GM18517 (cell line): Measurements from ENCODE around the gene PBRM1.

Source experiments
- ATAC-seq: cut with Tn5 transposase; IDR thresholded peaks from one replicate; pipeline ENCODE4 v1.9.1; 2021; ENCODE audit warnings: mild to moderate bottlenecking, moderate library complexity; ENCODE audit not compliant: unreplicated experiment

The PBRM1 gene

DNA sequence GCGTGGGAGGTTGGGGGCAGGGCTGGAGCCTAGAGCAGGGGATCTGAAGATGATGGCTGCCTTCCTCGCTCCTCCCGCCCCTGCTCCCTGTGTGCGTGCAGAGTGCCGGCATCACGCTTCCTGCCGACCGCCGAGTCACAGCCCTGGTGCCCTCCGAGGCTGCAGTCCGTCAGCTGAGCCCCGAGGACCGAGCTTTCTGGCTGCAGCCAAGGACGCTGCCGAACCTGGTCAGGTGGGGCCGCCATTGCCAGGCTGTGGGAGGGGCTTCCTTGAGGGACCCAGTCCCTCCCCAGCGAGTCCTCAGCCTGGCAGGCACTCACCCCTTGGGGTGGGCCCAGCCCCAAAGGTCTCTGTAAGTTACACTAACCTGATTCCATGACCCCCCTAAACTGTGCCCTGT lies 173.0 kb downstream of the PBRM1 start:
- no peak for ATAC-seq

DNA sequence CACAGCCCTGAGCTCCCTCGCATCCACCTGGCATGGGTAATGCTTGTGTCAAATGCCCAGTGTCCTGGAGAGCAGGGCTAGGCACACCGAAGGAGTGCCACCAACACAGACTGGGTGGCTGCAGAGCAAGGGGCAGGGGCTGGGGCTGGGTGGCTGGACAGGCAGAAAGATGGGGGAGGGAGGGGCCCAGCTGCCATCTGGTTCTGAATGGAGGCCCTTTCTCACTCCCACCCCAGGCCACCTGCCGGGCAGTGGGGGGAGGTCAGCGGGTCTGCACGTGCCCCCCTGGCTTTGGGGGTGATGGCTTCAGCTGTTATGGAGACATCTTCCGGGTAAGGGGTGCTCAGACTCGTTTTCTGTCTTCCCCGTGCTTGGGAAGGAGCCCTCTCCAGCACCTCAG lies 173.6 kb downstream of the PBRM1 start:
- ATAC-seq = no peak

DNA sequence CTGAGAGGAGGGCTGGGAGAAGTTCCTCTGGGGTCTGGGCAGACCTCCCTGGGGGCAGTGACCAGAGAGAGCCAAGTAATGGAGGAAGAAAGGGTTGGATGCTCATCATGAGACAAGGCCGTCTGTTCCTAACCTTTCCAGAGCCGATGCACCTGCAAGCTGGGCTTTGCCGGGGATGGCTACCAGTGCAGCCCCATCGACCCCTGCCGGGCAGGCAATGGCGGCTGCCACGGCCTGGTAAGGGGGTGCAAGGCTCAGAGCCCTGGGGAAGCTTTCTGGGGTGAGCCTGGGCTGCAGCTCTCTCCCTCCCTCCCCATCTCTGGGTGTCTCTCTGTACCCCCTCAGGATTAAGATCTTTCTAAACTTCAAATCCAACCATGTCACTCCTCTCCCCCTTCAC lies 174.2 kb downstream of the PBRM1 start:
- ATAC-seq = no peak

DNA sequence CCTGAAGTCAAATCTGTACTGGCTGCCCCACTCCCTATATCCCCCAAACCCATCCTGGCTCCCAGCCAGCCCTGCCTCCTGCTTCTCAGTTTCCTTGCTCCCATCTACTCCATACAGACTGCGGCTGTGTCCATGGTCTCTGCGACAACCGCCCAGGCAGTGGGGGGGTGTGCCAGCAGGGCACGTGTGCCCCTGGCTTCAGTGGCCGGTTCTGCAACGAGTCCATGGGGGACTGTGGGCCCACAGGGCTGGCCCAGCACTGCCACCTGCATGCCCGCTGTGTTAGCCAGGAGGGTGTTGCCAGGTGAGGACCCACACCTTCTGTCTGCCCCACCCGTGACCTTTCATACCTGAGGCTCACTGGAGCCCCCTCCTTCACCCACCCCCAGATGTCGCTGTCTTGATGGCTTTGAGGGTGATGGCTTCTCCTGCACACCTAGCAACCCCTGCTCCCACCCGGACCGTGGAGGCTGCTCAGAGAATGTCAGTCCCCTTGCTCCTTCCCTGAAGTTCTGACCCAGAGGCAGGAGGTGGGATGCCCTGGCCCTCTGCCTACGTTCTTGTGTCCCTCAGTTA lies 175.9 kb downstream of the PBRM1 start:
- no peak for ATAC-seq

DNA sequence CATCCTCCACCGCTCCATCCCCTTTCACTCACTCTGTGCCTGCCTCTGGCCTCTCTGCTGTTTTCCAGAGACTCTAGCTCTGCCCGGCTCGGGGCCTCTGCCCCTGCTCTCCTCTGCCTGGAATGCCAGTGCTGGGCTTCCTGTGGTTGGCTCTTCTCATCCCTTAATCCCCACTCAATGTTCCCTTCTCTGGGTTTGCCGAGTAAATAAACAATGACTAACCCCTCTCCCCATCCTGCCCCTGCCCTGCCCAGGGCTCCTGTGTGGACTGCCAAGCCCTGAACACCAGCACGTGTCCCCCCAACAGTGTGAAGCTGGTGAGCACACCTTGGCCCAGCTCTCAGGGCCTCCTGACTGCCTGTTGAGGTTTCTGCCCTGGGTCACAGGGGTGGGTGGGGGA lies 178.4 kb downstream of the PBRM1 start:
- no peak for ATAC-seq

DNA sequence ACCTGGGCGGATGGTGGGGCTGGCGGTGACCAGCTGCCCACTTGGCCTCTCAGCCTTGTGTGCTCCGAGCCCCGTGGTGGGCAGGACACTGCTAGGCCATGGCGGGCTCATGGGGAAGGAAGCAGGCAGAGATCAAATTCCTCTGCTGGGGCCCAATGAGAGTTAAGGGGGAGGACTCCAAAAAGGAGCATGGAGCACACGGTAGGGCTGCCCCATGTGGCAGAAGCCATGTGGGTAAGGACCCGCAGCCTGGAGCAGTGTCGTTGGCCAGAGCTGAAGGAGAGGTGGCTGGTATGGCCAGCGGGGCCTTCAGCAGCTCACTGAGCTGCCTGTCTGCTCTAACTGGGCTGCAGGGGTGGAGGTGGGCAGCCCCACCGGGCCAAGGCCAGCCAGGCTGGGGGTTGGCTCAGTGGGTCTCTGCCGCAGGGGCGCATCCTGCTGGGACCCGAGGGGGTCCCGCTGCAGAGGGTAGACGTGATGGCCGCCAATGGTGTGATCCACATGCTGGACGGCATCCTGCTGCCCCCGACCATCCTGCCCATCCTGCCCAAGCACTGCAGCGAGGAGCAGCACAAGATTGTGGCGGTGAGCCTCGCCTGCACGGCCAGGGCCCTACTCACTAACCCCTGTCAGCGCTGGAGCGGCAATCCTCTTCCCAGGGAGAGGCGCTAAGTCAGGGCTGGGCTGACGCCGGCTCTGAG lies 179.3 kb downstream of the PBRM1 start:
- ATAC-seq = no peak

DNA sequence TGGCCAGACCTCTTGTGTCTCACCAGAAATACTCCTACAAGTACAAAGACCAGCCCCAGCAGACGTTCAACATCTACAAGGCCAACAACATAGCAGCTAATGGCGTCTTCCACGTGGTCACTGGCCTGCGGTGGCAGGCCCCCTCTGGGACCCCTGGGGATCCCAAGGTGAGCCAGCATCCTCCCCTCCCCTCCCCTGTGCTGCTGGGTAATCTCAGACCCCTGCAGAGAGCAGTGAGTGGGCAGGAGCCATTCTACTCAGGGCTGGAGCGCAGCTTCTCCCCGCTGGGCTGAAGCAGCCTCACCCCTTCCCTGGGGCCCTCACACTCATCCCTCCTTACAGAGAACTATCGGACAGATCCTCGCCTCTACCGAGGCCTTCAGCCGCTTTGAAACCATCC lies 180.7 kb downstream of the PBRM1 start:
- no peak for ATAC-seq

DNA sequence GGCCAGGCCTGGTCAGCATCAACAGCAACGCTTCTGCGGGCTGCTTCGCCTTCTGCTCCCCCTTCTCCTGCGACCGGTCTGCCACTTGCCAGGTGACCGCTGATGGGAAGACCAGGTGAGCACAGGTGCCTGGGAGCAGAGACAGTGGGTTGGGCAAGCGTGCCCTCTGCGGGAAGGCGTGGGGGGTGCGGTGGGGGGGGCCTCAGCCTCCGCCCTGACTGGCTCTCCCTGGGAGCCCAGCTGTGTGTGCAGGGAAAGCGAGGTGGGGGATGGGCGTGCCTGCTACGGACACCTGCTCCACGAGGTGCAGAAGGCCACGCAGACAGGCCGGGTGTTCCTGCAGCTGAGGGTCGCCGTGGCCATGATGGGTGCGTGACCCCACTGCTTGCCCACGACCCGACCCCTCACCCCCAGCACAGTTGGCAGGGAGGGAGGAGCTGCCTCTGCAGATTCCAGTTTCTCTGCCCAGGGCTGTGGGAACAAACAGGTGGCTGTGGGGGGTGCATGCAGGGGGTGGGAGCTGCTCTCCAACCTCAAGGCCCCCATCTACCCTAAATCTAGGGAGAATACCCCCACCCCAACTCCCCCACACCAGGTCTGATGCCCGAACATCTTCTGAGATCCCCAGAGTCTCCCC lies 181.8 kb downstream of the PBRM1 start:
- ATAC-seq = no peak

DNA sequence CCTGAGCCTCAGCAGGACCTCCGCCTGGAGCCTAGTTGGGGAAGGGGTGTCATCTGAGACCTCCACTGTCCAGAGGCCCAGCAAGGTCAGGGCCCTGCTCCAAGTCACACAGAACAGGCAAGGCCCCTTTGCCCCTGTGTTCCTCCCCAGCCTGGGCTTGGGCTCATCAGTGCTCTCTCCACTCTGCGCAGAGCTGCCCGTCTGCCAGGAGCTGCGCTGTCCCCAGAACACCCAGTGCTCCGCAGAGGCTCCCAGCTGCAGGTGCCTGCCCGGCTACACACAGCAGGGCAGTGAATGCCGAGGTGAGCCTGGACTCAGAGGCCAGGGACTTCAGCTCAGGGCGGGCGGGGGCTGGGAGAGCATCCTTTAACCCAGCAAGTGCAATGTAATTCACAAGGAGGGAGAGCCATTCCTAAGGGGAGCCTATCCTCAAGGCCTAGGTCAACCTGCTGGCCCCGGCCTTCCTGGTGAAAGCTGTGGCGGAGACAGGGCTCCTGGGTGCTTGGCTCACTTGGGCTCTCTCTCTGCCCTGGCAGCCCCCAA lies 182.8 kb downstream of the PBRM1 start:
- no peak for ATAC-seq

DNA sequence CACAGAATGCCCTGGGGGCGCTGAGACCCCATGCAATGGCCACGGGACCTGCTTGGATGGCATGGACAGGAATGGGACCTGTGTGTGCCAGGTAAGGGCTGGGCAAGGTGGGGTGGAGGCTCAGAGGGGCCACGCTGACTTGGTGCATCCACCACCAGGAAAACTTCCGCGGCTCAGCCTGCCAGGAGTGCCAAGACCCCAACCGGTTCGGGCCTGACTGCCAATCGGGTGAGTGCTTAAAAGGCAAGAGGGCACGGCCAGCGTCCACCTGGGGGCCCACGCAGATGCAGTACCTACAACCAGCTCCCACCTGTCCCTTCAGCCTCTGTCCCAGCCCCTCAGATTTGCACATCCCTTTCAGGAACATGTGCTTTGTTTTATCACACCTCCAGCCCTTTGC lies 183.7 kb downstream of the PBRM1 start:
- no peak for ATAC-seq

DNA sequence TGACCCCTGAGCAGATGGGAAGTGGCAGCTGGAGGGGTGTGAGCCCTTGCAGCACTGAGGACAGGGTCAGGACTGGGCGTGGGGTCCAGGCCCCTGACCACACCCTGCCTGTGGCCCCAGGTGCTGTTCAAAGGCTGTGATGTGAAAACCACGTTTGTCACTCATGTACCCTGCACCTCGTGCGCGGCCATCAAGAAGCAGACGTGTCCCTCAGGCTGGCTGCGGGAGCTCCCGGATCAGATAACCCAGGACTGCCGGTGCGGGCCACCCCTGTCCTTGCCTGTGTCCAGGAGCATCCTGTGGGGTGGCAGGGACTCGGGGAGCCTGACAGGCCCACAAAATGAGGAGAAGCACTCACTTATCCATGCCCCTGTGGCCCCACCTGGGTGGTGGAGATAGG lies 184.7 kb downstream of the PBRM1 start:
- ATAC-seq = no peak

DNA sequence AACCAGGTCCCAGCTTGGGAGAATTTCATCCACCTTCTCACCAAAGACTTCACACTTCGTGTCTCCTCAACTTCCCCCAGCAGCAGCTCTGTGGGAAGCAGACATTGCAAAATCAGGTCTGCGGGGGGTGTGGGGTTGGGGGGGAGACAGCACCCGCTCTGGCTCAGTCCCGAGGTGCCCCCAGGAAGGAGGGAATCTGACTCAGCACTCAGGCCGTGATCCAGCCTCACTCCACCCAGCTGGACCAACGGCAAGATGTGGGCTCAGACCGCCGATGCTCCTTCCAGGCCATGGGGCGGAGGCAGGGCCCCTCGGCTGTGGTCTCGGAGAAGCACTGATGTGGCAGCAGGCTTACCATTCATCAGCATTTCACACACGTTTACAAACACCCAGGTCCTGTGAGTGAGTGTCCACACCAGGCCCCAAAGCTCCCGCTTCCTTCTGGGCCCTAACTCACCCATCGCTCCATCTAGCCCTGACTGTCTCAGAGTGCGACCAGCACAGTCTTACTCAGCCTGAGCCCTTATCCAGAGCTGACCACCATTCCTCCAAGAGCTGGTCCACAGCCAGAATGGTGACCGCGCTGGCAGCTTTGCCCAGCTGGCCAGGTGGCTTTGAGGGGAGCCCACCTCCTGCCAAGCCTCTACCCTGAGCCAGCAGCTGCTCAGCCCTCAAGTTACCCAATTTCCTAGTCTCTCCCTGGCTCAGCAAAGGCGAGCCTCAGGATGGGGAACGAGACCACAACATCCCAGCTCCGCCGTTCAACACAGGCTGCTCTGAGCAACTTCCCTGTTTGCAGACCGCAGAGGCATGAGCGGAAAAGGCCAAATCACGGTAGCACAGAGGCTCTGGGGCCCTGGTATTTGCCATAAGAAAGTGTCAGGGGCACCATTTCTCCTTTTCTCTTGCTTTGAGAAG lies 187.3 kb downstream of the PBRM1 start:
- ATAC-seq = no peak

DNA sequence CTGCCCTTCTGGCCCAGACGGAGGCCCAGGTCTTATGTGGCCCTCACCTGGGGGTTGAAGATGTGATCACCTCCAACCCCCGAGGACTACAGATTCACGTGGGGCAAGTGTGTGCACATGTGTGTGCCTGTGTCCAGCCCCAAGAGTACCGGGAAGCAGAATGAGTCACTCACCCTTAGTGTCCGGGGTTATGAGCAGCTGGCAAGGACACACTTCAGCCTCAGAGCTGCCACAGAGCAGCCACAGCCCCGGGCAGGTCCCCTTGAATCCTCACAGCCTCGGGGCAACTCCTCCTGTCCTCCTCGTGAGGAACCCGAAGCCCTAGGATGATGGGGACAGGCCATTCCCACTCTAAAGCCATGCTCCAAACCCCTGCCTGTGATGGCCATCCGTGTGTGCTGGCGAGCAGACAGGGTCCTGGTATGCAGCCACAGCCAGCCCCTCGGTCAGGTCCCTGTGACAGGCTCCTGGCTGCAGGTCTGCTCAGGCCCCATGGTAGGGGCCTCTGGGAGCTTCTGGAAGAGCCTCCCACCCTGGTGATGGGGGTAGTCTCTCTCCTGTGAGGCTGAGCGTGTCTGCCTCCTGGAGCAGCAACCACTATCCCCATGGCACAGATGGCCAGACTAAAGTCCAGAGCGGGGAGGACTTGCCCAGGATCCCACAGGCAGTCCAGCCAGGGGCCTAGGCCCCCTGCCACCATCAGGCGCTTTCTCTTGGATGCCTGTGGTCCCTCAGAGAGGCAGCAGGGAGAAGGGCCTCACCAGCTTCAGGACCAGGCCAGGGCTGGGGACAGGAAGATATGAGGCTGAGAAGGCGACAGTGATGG lies 189.7 kb downstream of the PBRM1 start:
- ATAC-seq = no peak
